ACC112 (cell line): Measurements from ENCODE around the gene SEPTIN14.
"Not testable (repeated sequence)": the region's sequence is repeated elsewhere in the genome, so short reads cannot be mapped to it uniquely, and the experiment has no call there.

Source experiments
- H2AFZ ChIP-seq: fragments of 200-600 bp; sonication (generic); one replicate; pipeline ENCODE4 v1.6.0; 2017; ENCODE audit warnings: antibody characterized with exemption, low read length; ENCODE audit not compliant: unreplicated experiment
- H3K27ac ChIP-seq: fragments of 200-600 bp; sonication (generic); 2 replicates; pipeline ENCODE4 v1.5.1; 2014; ENCODE audit warnings: low read depth, mild to moderate bottlenecking, antibody characterized with exemption, low read length, moderate library complexity
- H3K27me3 ChIP-seq: fragments of 200-600 bp; sonication (generic); 2 replicates; pipeline ENCODE4 v1.6.1; 2014; ENCODE audit warnings: mild to moderate bottlenecking, antibody characterized with exemption, low read length, moderate library complexity, mixed read lengths; ENCODE audit not compliant: insufficient read depth
- H3K36me3 ChIP-seq: fragments of 200-600 bp; sonication (generic); 2 replicates; pipeline ENCODE4 v1.6.1; 2016; ENCODE audit warnings: mild to moderate bottlenecking, antibody characterized with exemption, low read length, moderate library complexity, mixed read lengths; ENCODE audit not compliant: insufficient read depth
- H3K4me1 ChIP-seq: fragments of 200-600 bp; sonication (generic); one replicate; pipeline ENCODE4 v1.6.1; 2016; ENCODE audit warnings: low read length, mixed read lengths; ENCODE audit not compliant: insufficient read depth, unreplicated experiment, control insufficient read depth
- H3K4me3 ChIP-seq: fragments of 200-600 bp; sonication (generic); 2 replicates; pipeline ENCODE4 v1.5.1; 2014; ENCODE audit warnings: mild to moderate bottlenecking, low read depth, low read length
- H3K79me2 ChIP-seq: fragments of 200-600 bp; sonication (generic); one replicate; pipeline ENCODE4 v1.6.0; 2016; ENCODE audit warnings: low read length; ENCODE audit not compliant: control insufficient read depth, unreplicated experiment, insufficient read depth

SEPTIN14 gene

GRCh38 chr7:55786901-55787300, 75.7 kb downstream of the SEPTIN14 start:
- no peaks in the 10 kb centered on the region for H3K4me1 ChIP-seq
- no peak overlapping the region for H3K27ac ChIP-seq
- H3K27me3 ChIP-seq, result peaks cover 8% of the 10 kb centered on the region; the same call in 1 of the 2 replicates
- no peaks in the 10 kb centered on the region for H3K79me2 ChIP-seq
- no peak overlapping the region for H3K4me3 ChIP-seq
- no peaks in the 10 kb centered on the region for H3K36me3 ChIP-seq
- H2AFZ ChIP-seq, result no peak overlapping the region

GRCh38 chr7:55785444-55785843, 77.1 kb downstream of the SEPTIN14 start:
- H3K27ac ChIP-seq, H3K36me3 ChIP-seq, H3K4me3 ChIP-seq, H2AFZ ChIP-seq, H3K79me2 ChIP-seq, H3K27me3 ChIP-seq, H3K4me1 ChIP-seq: not testable (repeated sequence)

- H3K27ac ChIP-seq, result no peak overlapping the region
- peaks cover 2% of the 10 kb centered on the region; the same call in 1 of the 2 replicates for H3K27me3 ChIP-seq
- no peak overlapping the region for H3K4me3 ChIP-seq
- no peaks in the 10 kb centered on the region for H3K36me3 ChIP-seq
- no peaks in the 10 kb centered on the region for H3K79me2 ChIP-seq
- H3K4me1 ChIP-seq, result no peaks in the 10 kb centered on the region
- H2AFZ ChIP-seq, result no peak overlapping the region
These were observed 78.4 kb downstream of the SEPTIN14 start for GRCh38 chr7:55784151-55784550.

- H3K79me2 ChIP-seq, result no peaks in the 10 kb centered on the region
- no peak overlapping the region for H2AFZ ChIP-seq
- H3K27ac ChIP-seq, result no peak overlapping the region
- no peaks in the 10 kb centered on the region for H3K27me3 ChIP-seq
- no peaks in the 10 kb centered on the region for H3K36me3 ChIP-seq
- no peak overlapping the region for H3K4me3 ChIP-seq
- H3K4me1 ChIP-seq, result no peaks in the 10 kb centered on the region
These were observed 83.9 kb downstream of the SEPTIN14 start for GRCh38 chr7:55778631-55779030.

GRCh38 chr7:55776196-55776595, 86.4 kb downstream of the SEPTIN14 start:
- Histone ChIP-seq H3K4me3 (no peak overlapping the region), H2AFZ (no peak overlapping the region), H3K4me1 (no peaks in the 10 kb centered on the region), H3K27ac (no peak overlapping the region), H3K79me2 (no peaks in the 10 kb centered on the region), H3K27me3 (no peaks in the 10 kb centered on the region), H3K36me3 (no peaks in the 10 kb centered on the region)

- no peak overlapping the region for H3K27ac ChIP-seq
- H2AFZ ChIP-seq, result no peak overlapping the region
- no peaks in the 10 kb centered on the region for H3K79me2 ChIP-seq
- H3K4me1 ChIP-seq, result no peaks in the 10 kb centered on the region
- H3K36me3 ChIP-seq, result no peaks in the 10 kb centered on the region
- no peaks in the 10 kb centered on the region for H3K27me3 ChIP-seq
- H3K4me3 ChIP-seq, result no peak overlapping the region
These were observed 87.5 kb downstream of the SEPTIN14 start for GRCh38 chr7:55775051-55775420.

- no peaks in the 10 kb centered on the region for H3K79me2 ChIP-seq
- H3K4me3 ChIP-seq, result no peak overlapping the region
- no peak overlapping the region for H3K27ac ChIP-seq
- no peaks in the 10 kb centered on the region for H3K4me1 ChIP-seq
- H3K36me3 ChIP-seq, result no peaks in the 10 kb centered on the region
- H2AFZ ChIP-seq, result no peak overlapping the region
- H3K27me3 ChIP-seq, result no peaks in the 10 kb centered on the region
These were observed 88.1 kb downstream of the SEPTIN14 start for GRCh38 chr7:55774327-55775050.

GRCh38 chr7:55770778-55771177, 91.8 kb downstream of the SEPTIN14 start:
- H3K27me3 ChIP-seq, result peaks cover 3% of the 10 kb centered on the region; the same call in 1 of the 2 replicates
- H3K4me3 ChIP-seq, result no peak overlapping the region
- no peak overlapping the region for H3K27ac ChIP-seq
- H3K36me3 ChIP-seq, result no peaks in the 10 kb centered on the region
- H3K4me1 ChIP-seq, result no peaks in the 10 kb centered on the region
- no peaks in the 10 kb centered on the region for H3K79me2 ChIP-seq
- H2AFZ ChIP-seq, result no peak overlapping the region

- not testable (repeated sequence) for H3K27ac ChIP-seq, H2AFZ ChIP-seq, H3K4me1 ChIP-seq, H3K36me3 ChIP-seq, H3K27me3 ChIP-seq, H3K79me2 ChIP-seq, H3K4me3 ChIP-seq
These were observed 109.2 kb downstream of the SEPTIN14 start for GRCh38 chr7:55753274-55753862.

GRCh38 chr7:55744706-55745105, 117.8 kb downstream of the SEPTIN14 start:
- not testable (repeated sequence) for H3K27ac ChIP-seq, H3K79me2 ChIP-seq, H3K36me3 ChIP-seq, H2AFZ ChIP-seq, H3K27me3 ChIP-seq, H3K4me3 ChIP-seq, H3K4me1 ChIP-seq
